Loucy (cell line): ENCODE results near the gene SCGB2A2.

Source experiments
- H2AFZ ChIP-seq: fragments of 200-600 bp; sonication (generic); 2 replicates; pipeline ENCODE4 v1.6.0; 2016; ENCODE audit warnings: antibody characterized with exemption, mild to moderate bottlenecking, low read length, moderate library complexity
- H3F3A ChIP-seq: fragments of 200-600 bp; 2 replicates; pipeline ENCODE4 v1.6.0; 2016; ENCODE audit warnings: antibody characterized with exemption, low read depth, mild to moderate bottlenecking
- H3K27me3 ChIP-seq: fragments of 200-600 bp; sonication (generic); 2 replicates; pipeline ENCODE4 v1.6.1; 2014; ENCODE audit warnings: low read length, mild to moderate bottlenecking; ENCODE audit not compliant: insufficient read depth, poor library complexity, severe bottlenecking
- H3K36me3 ChIP-seq: fragments of 200-600 bp; sonication (generic); 2 replicates; pipeline ENCODE4 v1.6.1; 2016; ENCODE audit warnings: low read length; ENCODE audit not compliant: insufficient read depth
- H3K4me1 ChIP-seq: fragments of 200-600 bp; sonication (generic); 2 replicates; pipeline ENCODE4 v1.5.1; 2014; ENCODE audit warnings: low read length, mild to moderate bottlenecking; ENCODE audit not compliant: insufficient read depth, poor library complexity, severe bottlenecking
- H3K4me2 ChIP-seq: fragments of 200-600 bp; sonication (generic); 2 replicates; pipeline ENCODE4 v1.6.0; 2014; ENCODE audit warnings: antibody characterized with exemption, low read length, low read depth, mild to moderate bottlenecking; ENCODE audit not compliant: poor library complexity, severe bottlenecking
- H3K4me3 ChIP-seq: fragments of 200-600 bp; sonication (generic); 2 replicates; pipeline ENCODE4 v1.5.1; 2014; ENCODE audit warnings: low read length, mild to moderate bottlenecking, mixed read lengths; ENCODE audit not compliant: poor library complexity, severe bottlenecking
- H3K79me2 ChIP-seq: fragments of 200-600 bp; sonication (generic); 2 replicates; pipeline ENCODE4 v1.6.1; 2014; ENCODE audit warnings: low read length; ENCODE audit not compliant: insufficient read depth
- H3K9ac ChIP-seq: fragments of 200-600 bp; sonication (generic); 2 replicates; pipeline ENCODE4 v1.6.0; 2014; ENCODE audit warnings: mild to moderate bottlenecking, low read depth, low read length, moderate library complexity; ENCODE audit not compliant: poor library complexity, severe bottlenecking
- H3K9me2 ChIP-seq: fragments of 200-600 bp; sonication (generic); replicated peaks from 2 replicates; pipeline ENCODE4 v1.6.1; 2016; ENCODE audit warnings: low read depth, low read length, mixed read lengths
- H3K9me3 ChIP-seq: fragments of 200-600 bp; sonication (generic); 2 replicates; pipeline ENCODE4 v1.6.1; 2014; ENCODE audit warnings: mild to moderate bottlenecking, antibody characterized with exemption, low read length, low read depth; ENCODE audit not compliant: insufficient read depth
- H4K20me1 ChIP-seq: fragments of 200-600 bp; sonication (generic); 2 replicates; pipeline ENCODE4 v1.6.0; 2014; ENCODE audit warnings: antibody characterized with exemption, low read length, mild to moderate bottlenecking; ENCODE audit not compliant: insufficient read depth, poor library complexity, severe bottlenecking
- CTCF ChIP-seq: fragments of 200-600 bp; sonication (generic); conservative IDR thresholded peaks from 2 replicates; pipeline ENCODE4 v1.5.1; 2014; ENCODE audit warnings: mild to moderate bottlenecking, antibody characterized with exemption, low read length
- EZH2phosphoT487 ChIP-seq: fragments of 200-600 bp; IDR thresholded peaks from 2 replicates; pipeline ENCODE4 v1.6.1; 2018; ENCODE audit warnings: antibody characterized with exemption, mild to moderate bottlenecking, moderate library complexity, borderline replicate concordance

Gene SCGB2A2

GRCh38 chr11:62233730-62234129, 36.2 kb upstream of the SCGB2A2 start:
- Histone ChIP-seq H3K4me1 (no peaks in the 10 kb centered on the region), H4K20me1 (no peaks in the 10 kb centered on the region), H3K36me3 (no peaks in the 10 kb centered on the region), H3F3A (no peaks in the 10 kb centered on the region), H3K9me3 (no peaks in the 10 kb centered on the region), H3K9ac (no peak overlapping the region), H2AFZ (no peak overlapping the region), H3K4me3 (no peak overlapping the region), H3K79me2 (no peaks in the 10 kb centered on the region), H3K27me3 (no peaks in the 10 kb centered on the region), H3K4me2 (no peak overlapping the region), H3K9me2 (no peaks in the 10 kb centered on the region)
- TF ChIP-seq EZH2phosphoT487: no peak
- peak; percentile 53 for TF ChIP-seq CTCF

DNA sequence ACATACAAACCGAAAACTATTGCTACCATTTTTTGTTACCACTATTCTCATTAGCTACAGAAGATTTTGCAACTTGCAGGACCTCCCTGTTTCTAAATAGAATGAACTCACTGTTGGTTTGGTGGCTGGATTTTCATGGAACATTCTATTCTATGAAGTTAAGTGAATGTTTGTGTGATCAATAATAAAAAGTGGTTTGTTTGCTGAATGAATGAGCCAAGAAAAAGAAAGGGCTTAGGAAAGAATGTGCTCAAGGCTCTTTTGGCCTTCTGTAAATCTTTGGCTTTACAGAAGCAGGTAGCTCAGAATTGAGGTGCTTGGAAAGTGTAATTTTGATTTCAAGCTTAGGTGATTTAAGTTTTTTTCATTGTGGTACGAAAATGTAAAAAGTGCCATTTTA, 33.8 kb upstream of the SCGB2A2 start:
- Histone ChIP-seq H3K9me3 (no peaks in the 10 kb centered on the region), H3K36me3 (no peaks in the 10 kb centered on the region), H3F3A (no peaks in the 10 kb centered on the region), H3K9me2 (no peaks in the 10 kb centered on the region), H4K20me1 (no peaks in the 10 kb centered on the region), H3K27me3 (no peaks in the 10 kb centered on the region), H3K9ac (no peak overlapping the region), H3K4me3 (no peak overlapping the region), H3K4me2 (no peak overlapping the region), H2AFZ (no peak overlapping the region), H3K4me1 (no peaks in the 10 kb centered on the region), H3K79me2 (no peaks in the 10 kb centered on the region)
- TF ChIP-seq CTCF (no peak), EZH2phosphoT487 (no peak)

DNA sequence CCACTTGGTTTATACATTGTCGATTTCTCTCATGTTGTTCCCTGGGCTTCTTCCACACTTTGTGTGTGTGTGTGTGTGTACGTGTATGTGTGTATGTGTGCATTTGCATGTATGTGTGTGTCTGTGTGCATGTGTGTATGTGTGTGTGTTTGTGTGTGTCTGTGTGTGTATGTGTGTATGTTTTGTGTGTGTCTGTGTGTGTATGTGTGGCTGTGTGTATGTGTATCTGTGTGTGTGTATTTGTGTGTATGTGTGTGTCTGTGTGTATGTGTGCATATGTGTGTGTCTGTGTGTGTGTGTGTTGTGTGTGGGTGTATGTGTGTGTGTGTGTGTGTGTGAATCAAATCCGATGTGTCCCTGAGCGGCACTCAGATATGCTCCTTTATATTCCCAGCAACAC, 32.5 kb upstream of the SCGB2A2 start:
- Histone ChIP-seq H3K79me2 (no peaks in the 10 kb centered on the region), H3F3A (no peaks in the 10 kb centered on the region), H3K36me3 (no peaks in the 10 kb centered on the region), H3K9ac (no peak overlapping the region), H3K4me1 (no peaks in the 10 kb centered on the region), H3K9me3 (no peaks in the 10 kb centered on the region), H3K9me2 (no peaks in the 10 kb centered on the region), H2AFZ (no peak overlapping the region), H3K4me3 (no peak overlapping the region), H3K27me3 (no peaks in the 10 kb centered on the region), H4K20me1 (no peaks in the 10 kb centered on the region), H3K4me2 (no peak overlapping the region)
- no peak for TF ChIP-seq CTCF
- TF ChIP-seq EZH2phosphoT487: no peak
